ENCODE data around the gene PTPRK. TPM values are rescaled to one million over a fixed set of nuclear protein-coding genes. Genes with fewer than 3 reads are reported as not detected.
"Not testable (repeated sequence)": the region's sequence is repeated elsewhere in the genome, so short reads cannot be mapped to it uniquely, and the experiment has no call there.

Gene PTPRK
- total RNA-seq, 2 donors from 2014 or later, result 23.7 to 30.2 TPM

DNA sequence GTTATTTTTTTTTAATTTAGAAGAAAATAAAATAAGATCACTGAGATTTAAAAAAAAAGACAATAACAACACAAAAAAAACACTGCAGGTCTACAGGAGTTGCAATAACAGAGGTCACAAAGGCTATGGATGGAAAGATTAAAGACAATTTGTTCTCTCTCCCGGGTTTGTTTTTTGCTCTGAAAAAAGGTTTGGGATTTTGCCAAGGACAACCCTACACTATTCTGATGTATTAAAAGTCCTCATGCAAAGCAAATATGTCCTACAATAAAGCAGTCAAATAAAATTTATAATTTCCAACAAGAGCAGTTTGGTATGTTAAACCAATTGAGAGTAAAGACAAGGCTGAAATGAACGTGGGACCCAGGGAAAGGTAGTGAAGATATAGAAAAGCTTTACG, 55.6 kb downstream of the PTPRK start:
- DNase-seq (ENCODE audit: low spot score), result no peak
- intact Hi-C loops (cut with DNase I), result no loop called here

DNA sequence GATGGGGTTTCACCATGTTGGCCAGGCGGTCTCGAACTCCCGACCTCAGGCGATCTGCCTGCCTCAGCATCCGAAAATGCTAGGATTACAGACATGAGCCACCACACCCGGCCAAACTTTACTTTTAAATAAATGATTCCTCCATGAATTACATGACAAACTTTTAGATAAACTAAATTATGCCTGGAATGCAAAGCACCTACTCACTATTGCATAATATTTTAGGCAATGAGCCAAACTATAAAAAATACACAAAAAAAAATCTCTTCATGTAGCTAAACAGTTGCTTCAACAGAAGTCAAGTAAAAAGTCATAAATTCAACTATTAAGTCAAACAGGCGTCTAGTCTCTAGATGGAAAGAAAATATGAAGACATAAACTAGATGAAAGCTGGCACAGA, 56.5 kb downstream of the PTPRK start:
- no peak for DNase-seq (ENCODE audit: low spot score)
- intact Hi-C loops (cut with DNase I), result no loop called here

DNA sequence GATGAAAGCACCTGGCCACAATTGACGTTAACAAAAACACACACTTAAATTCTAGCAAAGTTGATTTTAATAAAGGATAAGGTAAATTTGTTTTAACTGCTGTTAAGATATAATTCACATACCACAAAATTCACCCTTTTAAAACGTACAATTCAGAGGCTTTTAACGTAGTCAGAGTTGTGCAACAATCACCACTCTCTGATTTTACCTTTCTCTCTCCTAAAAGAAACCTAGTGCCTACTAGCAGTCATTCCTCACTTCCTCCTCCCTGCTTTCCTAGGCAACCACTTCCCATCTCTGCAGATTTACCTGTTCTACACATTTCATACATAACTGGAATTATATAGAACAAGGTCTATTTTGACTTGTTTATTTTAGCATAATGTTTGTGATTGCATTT, 58.9 kb downstream of the PTPRK start:
- intact Hi-C loops (cut with DNase I), result no loop called here
- DNase-seq (ENCODE audit: low spot score), result no peak

DNA sequence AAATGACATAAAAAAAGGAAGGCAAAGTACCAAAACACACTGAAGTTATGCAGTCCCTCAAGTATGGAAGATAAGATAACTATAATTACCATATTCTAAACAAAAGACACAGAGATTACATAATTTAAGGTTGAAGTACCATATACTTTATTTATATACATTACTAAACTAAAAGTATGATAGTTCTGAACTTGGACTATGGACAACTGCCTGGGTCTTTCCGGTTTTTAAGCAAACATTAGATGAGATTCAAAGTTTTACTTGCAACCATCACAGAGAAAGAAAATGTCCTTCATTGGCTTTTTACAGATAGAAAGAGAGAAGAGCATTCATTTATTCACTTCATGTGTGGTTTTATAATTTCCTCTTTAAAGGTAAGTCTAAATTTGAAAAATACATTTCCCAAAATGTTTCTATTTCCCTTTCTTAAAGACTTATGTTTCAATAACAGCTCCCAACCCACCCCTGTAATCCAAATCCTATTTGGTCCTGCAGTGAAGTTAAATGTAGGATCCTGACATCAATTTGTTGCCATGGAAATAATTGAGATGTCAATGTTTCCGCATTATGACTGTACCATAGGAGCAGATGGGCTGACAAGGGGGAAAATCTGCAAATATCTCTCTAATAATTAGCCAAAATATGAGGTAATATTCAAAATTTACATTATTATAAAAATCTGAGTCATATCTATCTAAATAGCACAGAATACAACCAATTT, 63.7 kb downstream of the PTPRK start:
- intact Hi-C loops (cut with DNase I), result no loop called here
- no peak for DNase-seq (ENCODE audit: low spot score)

DNA sequence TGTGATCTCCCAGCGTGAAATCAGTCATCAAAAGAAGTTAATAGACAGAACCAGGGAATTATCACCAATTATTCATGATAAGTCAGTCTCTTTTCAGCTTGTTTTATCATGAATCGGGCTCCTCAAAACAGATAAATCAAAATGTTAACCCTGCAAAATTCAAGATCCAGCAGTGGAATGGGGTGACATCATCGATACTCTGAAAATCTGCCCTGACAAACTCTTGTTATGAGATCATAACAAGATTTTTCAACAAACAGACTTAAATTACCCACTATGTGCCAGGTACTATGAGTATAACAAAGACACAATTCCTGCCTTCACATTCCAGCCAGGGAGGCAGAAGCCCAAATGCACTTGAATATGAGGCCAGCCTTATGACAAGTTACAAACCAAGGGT, 64.4 kb downstream of the PTPRK start:
- DNase-seq (ENCODE audit: low spot score), result no peak
- intact Hi-C loops (cut with DNase I), result no loop called here

DNA sequence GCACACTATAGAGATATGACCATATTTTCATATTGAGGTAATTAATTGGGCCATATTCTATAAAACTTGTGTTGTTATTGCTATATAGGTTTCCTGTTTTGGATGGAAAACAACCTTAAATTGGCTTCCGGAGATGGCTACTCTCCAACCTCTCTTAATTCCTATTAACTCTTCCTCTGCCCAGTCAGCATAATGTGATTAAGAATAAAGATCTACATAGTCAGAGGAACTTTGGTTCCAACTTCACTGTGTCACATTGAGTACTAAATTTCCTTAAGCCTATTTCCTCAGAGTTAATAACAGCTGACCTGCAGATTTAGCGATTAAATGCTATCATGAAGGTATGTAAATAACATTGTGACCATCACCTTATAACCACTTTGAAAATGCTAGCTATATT, 67.7 kb downstream of the PTPRK start:
- no peak for DNase-seq (ENCODE audit: low spot score)
- intact Hi-C loops (cut with DNase I), result no loop called here

DNA sequence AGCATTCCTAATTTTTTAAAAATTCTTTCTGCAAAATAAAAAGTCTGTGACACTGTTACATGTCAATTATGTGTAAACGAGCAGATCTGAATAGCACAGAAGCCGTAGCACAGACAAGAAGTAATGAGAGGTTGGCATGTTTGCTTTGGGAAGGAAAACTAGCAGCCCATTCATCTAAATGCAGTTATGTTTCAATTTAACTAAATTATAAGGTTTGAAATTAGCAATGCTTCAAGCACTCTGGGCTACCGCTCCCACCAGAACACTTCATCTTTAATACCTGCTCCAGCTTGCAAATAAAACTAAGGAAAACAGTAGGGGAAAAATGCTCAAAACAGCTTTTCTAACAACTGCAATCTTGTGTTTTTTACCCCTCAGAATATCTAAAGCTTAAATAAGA, 73.9 kb downstream of the PTPRK start:
- intact Hi-C loops (cut with DNase I), result no loop called here

DNA sequence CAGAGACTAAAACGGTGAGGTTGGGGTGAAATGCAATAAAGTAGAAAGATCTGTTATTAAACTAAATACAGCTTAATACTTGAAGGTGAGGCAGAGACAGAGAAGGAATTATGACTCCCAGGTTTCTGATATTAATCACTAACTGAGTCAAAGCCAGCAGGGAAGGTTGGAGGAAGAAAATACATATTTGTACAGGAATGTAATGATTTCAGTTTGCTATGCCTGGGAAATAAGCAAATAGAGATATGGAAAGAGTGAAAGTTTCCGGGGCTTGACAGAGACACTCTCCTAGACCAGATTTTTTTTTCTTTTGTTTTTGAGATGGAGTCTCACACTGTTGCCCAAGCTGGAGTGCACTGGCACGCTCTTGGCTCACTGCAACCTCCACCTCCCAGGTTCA, 76.8 kb downstream of the PTPRK start:
- intact Hi-C loops (cut with DNase I), result no loop called here

More for the DNA sequence above, 73.9 kb downstream of the PTPRK start:
- DNase-seq (ENCODE audit: low spot score), result no peak

DNA sequence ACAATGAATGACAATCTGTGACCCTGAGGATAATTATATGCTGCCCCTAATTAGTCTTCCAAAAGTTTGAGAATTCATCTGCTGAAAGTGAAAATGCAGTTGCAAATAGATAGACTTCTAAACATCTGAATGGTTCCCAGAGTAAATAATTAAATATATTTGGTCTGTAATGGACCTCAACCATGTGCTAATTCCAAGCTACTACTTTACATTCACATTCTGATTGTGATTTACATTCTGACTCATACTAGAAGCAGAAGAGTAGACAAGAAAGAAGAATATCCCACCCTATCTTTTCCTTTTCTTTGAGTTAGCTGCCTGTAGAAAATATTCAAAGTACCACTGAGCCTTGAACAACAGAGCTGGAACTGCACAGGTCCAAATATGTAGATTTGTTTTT, 80.8 kb downstream of the PTPRK start:
- no peak for DNase-seq (ENCODE audit: low spot score)
- intact Hi-C loops (cut with DNase I), result no loop called here

More for the DNA sequence above, 76.8 kb downstream of the PTPRK start:
- DNase-seq (ENCODE audit: low spot score), result no peak

DNA sequence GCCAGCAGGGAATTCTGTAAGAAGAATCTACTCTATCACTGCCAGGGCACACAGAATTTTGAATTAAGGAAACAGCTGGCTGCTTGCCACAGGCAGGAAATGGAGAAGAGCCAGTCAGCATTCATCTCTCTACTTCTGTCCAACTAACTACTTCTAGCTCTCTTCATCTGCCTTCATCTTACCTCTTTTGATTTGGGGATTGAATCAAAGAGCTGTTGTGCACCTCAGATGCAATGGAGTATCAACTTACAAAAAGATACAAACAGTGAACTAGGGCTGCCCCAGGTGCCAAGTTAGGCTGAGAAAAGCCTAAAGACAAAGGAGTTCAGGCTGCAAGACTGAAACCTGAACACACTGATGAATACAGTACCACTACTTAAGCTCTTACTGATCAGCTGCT, 82.0 kb downstream of the PTPRK start:
- intact Hi-C loops (cut with DNase I), result no loop called here
- no peak for DNase-seq (ENCODE audit: low spot score)

DNA sequence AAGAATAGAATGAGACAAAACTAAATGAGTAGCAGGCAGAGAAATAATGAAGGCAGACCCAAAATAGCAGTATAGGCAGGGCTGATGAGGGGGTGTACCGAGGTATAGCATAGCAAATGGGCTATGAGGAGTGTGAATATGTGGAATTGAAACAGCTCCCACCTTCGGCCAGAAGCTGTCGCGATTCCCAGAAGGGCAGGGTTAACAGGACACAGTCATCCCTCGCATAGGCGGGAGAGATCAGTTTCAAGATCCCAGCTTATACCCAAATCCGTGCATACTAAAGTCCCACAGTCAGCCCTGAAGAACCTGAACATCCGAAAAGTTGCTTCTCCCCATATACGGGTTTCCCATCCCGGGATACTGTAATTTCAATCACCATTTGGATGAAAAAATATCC, 82.7 kb downstream of the PTPRK start:
- intact Hi-C loops (cut with DNase I), result no loop called here
- no peak for DNase-seq (ENCODE audit: low spot score)

DNA sequence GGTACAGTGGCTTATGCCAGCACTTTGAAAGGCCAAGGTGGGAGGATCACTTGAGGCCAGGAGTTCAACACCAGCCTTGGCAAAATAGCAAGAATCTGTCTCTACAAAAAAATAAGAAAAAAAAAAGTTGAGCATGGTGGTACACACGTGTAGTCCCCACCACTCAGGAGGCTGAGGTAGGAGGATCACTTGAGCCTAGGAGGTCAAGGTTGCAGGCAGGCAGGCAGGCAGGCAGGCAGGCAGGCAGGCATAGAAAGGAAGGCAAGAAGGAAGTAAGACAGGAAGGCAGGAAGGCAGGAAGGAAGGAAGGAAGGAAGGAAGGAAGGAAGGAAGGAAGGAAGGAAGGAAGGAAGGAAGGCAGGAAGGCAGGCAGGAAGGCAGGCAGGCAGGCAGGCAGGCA, 85.6 kb downstream of the PTPRK start:
- intact Hi-C loops (cut with DNase I); DNase-seq (ENCODE audit: low spot score): not testable (repeated sequence)

DNA sequence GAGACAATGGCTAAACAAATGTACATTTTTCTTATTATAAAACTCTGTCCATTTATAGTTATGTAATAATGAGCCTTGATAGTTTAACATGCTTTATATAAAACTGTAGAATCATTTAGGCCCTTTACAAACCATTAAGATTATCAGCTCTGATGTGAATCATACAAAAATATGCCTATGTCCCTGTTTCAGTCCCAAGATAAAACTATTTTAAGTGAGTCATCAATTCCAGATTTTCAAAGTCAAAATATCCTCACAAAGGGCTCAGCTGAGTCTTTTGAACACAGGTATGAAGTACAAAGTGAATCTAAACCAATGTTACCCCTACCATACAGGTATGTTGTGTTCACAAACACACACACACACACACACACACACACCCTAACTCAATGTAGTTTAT, 88.0 kb downstream of the PTPRK start:
- no peak for DNase-seq (ENCODE audit: low spot score)
- intact Hi-C loops (cut with DNase I), result no loop called here

DNA sequence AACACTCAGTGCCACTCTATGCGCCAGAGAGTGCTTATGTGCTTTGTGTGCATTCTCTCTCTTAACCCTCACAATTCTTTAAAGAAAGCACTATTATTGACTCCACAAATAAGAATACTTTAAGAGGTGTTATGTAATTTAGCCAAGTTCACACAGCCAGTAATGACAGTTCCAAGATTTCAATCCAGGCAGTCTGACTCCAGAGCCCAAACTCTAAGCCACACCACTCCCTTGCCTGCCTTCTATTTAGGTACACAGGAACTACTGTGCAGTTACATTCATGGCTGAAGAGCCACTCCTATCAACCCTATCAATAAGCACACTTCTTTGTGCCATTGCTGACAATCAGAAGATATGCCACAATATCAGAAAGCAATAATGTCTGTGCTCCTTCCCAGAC, 93.3 kb downstream of the PTPRK start:
- intact Hi-C loops (cut with DNase I), result no loop called here
- DNase-seq (ENCODE audit: low spot score), result no peak

DNA sequence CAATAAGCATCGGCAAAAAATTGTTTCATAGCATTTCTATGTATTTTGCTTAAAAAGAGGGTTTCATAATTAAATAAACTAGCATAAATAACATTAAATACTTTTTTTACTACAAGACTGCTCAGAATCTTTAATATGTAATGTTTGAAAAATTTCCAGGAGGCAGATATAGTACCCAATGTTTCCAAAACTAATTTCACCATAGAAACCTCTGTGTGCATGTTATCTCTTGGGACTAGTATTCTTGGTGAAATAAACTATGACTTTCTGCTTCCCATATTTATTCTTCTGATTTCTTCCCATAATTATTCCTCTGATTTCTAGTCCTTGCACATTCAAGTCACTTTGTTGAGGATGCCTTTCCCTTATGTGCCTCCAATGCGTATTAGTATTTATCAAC, 94.5 kb downstream of the PTPRK start:
- no peak for DNase-seq (ENCODE audit: low spot score)
- intact Hi-C loops (cut with DNase I), result no loop called here

DNA sequence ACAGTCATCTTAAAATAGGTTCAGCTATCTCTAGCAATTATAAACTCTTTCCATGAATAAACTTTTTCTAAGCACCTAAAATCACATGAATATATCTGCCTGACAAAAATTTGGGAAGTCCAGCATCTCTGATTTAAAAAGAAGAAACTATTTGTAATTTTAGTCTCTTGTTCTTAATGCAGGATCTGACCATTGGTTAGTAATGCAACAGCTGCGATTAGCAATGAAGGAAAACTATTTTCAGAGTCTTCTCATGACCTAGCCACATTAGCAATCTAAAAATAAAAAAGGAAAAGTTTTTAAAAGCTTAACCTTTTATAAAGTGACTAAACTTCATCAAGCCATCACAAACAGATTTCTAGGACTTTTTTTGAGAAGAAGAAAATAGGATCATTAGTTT, 97.5 kb downstream of the PTPRK start:
- intact Hi-C loops (cut with DNase I), result no loop called here
- no peak for DNase-seq (ENCODE audit: low spot score)

DNA sequence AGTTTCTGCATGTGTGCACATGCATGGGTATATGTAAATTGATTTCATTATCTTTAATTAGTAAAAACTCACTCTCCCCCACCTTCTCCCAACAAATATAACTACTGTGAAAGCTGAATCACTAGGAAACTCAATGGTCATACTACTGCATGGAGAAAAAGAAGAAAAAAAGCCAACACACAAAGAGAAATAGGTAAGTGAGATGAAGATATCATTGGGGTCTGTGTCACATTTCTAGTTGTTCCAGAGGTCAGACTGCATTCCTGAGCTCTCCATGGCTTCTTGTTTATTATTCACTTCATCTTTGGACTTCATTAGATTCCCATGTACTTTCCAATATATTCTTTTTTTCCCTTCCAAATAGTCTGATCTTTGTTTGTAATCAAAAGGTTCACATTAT, 98.2 kb downstream of the PTPRK start:
- intact Hi-C loops (cut with DNase I), result no loop called here
- no peak for DNase-seq (ENCODE audit: low spot score)

DNA sequence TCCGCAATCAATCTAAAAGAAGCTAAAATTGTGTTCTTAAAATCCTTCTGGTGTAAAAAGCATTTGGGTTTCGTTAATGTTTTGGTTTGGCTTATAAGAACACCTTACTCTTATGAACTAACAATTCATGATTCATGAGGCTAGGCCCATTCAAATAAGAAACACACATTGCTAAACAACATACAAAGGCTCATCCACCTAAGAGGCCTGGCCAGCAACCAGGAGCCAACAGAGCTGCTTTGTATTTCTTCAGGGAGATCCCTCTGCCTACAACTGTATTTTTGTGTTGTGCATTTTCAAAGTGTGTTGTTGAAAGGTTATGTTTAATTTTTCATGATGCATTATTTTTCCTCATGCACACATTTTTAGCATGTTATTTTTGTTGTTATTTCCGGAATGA, 98.6 kb downstream of the PTPRK start:
- intact Hi-C loops (cut with DNase I), result no loop called here

DNA sequence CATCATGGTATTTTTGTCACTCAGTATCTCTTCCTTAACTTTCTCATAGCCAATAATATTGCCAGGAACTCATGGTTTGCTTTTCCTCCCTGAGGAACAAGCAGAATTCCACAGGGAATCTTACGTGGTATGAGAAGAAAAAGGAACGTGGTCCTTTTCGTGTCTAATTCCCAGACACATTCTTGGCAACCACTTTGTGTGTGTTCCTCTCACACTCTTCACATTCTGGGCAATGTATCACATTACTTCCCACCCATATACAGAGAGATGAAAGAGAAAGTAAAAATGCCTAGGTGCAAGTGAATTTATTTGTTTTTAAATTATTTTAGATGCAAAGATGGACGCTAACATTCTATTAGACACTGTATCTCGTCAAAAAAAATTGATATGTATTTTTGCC, 102.7 kb downstream of the PTPRK start:
- DNase-seq (ENCODE audit: low spot score), result no peak
- intact Hi-C loops (cut with DNase I), result no loop called here

More for the DNA sequence above, 98.6 kb downstream of the PTPRK start:
- no peak for DNase-seq (ENCODE audit: low spot score)

DNA sequence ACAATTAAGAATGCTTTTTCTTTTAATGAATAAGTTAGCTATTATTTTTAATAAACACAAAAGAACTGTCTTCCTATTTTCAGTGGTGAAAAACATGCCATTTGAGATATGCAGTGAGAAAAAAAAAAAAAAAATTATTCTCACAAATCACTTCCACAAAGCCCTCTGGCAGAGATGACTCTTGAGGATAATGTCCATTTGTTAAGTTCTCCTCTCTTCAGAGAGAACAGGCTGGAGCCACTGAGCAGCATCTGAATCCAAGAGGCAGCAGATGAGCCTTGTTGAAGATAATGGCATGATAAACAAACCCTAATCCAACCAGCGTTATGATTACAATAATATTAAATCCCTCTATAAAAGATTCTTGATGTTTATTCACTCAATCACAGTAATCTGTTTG, 105.0 kb downstream of the PTPRK start:
- DNase-seq (ENCODE audit: low spot score), result no peak
- intact Hi-C loops (cut with DNase I), result no loop called here

DNA sequence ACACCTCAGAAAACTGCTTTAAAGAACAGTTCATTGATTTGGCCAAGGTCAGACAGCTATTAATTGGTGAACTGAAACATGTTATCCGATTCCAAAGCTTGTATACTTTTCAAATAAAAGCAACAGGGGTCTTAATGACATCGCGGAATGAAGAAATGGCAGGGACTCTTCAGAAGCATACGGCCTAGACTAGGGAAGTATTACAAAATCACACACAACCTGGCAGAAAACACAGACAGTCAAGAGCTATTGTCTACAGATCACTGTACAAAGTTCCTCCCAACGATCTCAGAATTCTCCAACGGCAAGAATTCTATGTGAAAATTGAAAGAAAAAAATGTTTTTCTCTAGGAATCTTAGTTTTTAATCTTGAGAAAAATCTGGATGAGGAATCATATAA, 105.5 kb downstream of the PTPRK start:
- DNase-seq (ENCODE audit: low spot score), result no peak
- intact Hi-C loops (cut with DNase I), result no loop called here

DNA sequence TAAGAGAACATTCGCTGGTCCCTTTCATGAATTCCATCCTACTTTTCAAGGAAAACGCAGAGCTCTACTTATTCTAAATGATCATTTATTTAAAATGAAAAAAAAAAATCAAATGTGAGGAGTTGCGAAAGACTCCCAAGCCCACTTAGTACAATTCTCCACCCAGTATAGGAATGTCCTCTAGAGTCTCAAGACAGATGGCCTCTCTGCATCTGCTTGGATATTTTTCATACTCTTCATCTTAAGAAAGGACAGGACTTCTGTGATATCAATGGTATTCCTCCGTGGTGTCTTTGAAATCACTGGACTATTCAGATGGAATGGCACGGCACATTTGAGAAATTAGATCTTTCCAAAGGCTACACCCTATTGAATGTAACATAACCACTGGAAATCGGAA, 107.1 kb downstream of the PTPRK start:
- DNase-seq (ENCODE audit: low spot score), result no peak
- intact Hi-C loops (cut with DNase I), result no loop called here
